ENCODE data around the gene MAP6.

MAP6 gene

DNA sequence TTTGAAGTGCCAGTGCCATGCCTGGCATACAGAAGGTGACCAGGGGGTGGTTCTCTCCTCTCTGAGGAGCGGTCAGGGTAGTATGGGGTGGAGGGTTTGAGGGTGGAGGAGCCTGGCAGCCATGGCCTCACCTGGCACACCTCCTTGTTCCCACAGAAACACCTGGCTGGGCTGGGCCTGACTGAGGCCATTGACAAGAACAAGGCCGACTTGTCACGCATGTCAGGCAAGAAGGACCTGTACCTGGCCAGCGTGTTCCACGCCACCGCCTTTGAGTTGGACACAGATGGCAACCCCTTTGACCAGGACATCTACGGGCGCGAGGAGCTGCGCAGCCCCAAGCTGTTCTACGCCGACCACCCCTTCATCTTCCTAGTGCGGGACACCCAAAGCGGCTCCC is 97.2 kb downstream of the MAP6 start:
- TF ChIP-seq, protein P1, sequence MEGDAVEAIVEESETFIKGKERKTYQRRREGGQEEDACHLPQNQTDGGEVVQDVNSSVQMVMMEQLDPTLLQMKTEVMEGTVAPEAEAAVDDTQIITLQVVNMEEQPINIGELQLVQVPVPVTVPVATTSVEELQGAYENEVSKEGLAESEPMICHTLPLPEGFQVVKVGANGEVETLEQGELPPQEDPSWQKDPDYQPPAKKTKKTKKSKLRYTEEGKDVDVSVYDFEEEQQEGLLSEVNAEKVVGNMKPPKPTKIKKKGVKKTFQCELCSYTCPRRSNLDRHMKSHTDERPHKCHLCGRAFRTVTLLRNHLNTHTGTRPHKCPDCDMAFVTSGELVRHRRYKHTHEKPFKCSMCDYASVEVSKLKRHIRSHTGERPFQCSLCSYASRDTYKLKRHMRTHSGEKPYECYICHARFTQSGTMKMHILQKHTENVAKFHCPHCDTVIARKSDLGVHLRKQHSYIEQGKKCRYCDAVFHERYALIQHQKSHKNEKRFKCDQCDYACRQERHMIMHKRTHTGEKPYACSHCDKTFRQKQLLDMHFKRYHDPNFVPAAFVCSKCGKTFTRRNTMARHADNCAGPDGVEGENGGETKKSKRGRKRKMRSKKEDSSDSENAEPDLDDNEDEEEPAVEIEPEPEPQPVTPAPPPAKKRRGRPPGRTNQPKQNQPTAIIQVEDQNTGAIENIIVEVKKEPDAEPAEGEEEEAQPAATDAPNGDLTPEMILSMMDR (IDR thresholded peaks at IDR 0.05; ENCODE audit: control extremely low read depth, extremely low read depth, low read depth, missing control alignments): no peak
- CTCF ChIA-PET: interaction anchor here (1.2 to 2.1 kb wide), 2 partner anchors 19 to 126 kb away, joined by 3 to 5 read pairs; no protein-coding TSS in a partner anchor
- POLR2A ChIA-PET: no interaction called here
- no peak for DNase-seq (ENCODE audit: extremely low spot score)

DNA sequence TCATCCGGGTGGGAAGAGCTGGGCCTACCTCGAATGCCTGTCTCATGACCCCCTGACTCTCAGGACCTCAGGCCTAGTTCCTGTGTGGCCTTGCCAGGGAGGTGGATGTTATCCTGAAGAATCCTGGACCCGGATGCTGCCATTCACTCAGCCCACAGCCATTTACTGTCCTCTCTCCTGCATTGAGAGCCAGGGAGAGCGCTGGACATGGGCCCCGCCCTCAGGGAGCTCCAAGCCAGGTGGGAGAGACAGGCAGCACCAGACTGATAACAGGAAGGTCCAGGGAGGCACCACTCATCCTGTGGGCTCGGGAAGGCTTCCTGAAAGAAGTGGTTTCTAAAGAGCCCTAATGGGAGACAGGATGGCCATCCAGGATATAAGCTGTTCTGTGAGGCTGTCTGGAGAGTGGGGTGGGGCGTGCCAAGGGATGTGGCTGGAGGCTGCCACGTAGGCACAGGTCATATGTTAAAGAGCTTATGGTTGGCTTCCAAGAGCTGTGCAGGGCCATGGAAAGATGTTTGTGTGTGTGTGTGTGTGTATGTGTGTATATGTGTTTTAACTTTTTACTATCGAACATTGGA is 98.2 kb downstream of the MAP6 start:
- ChIA-PET CTCF (interaction anchor here (1.3 to 2.1 kb wide), 3 partner anchors 8 to 125 kb away, joined by 4 to 6 read pairs (median 5); no protein-coding TSS in a partner anchor), POLR2A (no interaction called here)
- TF ChIP-seq, protein P1 (IDR thresholded peaks at IDR 0.05; ENCODE audit: control extremely low read depth, extremely low read depth, low read depth, missing control alignments): no peak
- DNase-seq (ENCODE audit: extremely low spot score): no peak

DNA sequence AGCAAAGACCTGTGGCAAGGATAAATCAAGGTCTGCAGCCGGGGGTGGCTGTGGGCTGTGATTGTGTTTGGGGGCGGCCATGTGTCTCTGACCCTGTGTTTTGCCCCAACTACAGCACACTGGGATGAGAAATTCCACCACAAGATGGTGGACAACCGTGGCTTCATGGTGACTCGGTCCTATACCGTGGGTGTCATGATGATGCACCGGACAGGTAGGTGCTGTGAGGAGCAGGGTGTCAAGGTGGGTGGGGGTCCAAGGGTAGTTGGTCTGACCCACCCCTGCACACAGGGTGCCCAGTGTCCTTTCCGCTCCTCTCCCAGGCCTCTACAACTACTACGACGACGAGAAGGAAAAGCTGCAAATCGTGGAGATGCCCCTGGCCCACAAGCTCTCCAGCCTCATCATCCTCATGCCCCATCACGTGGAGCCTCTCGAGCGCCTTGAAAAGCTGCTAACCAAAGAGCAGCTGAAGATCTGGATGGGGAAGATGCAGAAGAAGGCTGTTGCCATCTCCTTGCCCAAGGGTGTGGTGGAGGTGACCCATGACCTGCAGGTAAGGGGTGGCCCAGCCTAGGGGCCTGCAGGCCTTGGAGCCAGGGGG is 100.1 kb downstream of the MAP6 start:
- ChIA-PET POLR2A (no interaction called here), CTCF (no interaction called here)
- DNase-seq (ENCODE audit: extremely low spot score): no peak
- TF ChIP-seq, protein P1 (IDR thresholded peaks at IDR 0.05; ENCODE audit: control extremely low read depth, extremely low read depth, low read depth, missing control alignments): no peak

DNA sequence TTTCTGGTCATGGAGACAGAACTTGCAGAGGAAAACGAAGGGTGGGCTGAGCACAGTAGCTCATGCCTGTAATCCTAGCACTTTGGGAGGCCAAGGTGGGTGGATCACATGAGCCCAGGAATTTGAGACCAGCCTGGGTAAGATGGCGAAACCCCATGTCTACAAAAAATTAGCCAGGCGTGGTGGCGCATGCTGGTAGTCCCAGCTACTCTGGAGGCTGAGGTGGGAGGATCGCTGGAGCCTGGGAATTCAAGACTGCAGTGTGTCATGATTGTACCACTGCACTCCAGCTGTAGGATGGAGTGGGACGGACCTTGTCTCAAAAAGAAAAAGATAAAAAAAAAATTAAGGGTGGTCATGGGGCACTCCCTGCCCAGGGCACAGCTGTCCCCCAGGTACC is 100.9 kb downstream of the MAP6 start:
- TF ChIP-seq, protein P1 (IDR thresholded peaks at IDR 0.05; ENCODE audit: control extremely low read depth, extremely low read depth, low read depth, missing control alignments): no peak
- ChIA-PET CTCF (interaction anchor here (0.9 kb wide), 1 partner anchor 10 kb away, joined by 3 read pairs; no protein-coding TSS in a partner anchor), POLR2A (no interaction called here)
- no peak for DNase-seq (ENCODE audit: extremely low spot score)

DNA sequence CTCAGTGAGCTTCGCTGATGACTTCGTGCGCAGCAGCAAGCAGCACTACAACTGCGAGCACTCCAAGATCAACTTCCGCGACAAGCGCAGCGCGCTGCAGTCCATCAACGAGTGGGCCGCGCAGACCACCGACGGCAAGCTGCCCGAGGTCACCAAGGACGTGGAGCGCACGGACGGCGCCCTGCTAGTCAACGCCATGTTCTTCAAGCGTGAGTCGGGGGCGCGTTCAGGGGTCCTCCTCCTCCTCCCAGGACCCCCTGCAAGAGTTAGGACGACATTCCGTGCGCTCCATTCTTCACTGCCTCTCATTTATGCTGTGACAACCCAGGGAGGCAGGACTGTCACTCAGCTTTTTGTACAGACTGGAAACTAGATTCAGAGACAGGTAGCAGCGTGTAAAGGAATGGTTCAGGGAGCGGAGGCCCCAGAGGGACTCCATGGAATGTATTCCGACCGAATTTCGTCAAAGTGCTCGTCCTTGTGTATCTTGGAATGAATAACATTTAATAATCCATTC is 102.0 kb downstream of the MAP6 start:
- POLR2A ChIA-PET: no interaction called here
- TF ChIP-seq, protein P1 (IDR thresholded peaks at IDR 0.05; ENCODE audit: control extremely low read depth, extremely low read depth, low read depth, missing control alignments): no peak
- DNase-seq (ENCODE audit: extremely low spot score): no peak
- CTCF ChIA-PET: interaction anchor here (3.6 kb wide), 1 partner anchor 9 kb away, joined by 23 read pairs; no protein-coding TSS in a partner anchor

DNA sequence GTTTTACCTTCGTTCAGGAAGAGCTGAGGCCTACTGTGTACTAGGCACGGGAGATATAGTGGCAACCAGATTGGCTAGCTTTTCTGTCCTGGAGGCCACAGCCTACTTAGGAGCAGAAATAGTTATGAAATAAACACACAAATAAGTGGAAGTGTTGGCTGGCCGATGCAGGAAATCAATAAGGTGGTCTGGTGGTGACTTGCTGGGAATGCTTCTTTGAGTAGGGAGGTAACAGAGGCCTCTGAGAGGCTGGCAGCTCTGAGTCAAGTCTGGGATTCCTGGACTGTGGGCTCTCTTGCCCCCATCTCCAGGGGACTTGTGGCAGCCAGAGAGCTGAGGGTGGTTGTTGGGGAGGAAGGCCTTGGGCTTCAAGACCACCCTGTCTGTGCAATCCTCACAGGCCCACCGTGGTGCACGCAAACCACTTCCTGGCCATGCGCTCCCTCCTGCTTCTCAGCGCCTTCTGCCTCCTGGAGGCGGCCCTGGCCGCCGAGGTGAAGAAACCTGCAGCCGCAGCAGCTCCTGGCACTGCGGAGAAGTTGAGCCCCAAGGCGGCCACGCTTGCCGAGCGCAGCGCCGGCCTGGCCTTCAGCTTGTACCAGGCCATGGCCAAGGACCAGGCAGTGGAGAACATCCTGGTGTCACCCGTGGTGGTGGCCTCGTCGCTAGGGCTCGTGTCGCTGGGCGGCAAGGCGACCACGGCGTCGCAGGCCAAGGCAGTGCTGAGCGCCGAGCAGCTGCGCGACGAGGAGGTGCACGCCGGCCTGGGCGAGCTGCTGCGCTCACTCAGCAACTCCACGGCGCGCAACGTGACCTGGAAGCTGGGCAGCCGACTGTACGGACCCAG is 102.7 kb downstream of the MAP6 start:
- TF ChIP-seq, protein P1 (IDR thresholded peaks at IDR 0.05; ENCODE audit: control extremely low read depth, extremely low read depth, low read depth, missing control alignments): no peak
- DNase-seq (ENCODE audit: extremely low spot score): no peak
- POLR2A ChIA-PET: interaction anchor here (0.6 kb wide), 1 partner anchor 9 kb away, joined by 3 read pairs; no protein-coding TSS in a partner anchor
- CTCF ChIA-PET: interaction anchor here (1.0 to 3.6 kb wide), 3 partner anchors 9 to 33 kb away, joined by 3 to 23 read pairs (median 4); no protein-coding TSS in a partner anchor

Data from GM10248 (cell line).